ENCODE measurements around the gene RTN4. TPM values are rescaled to one million over a fixed set of nuclear protein-coding genes. Genes with fewer than 3 reads are reported as not detected.

Gene RTN4
- total RNA-seq, 1 donor from 2014 or later = 819 TPM

- H3K27ac Mint-ChIP-seq (ENCODE audit: unreplicated experiment) = no peak overlapping the region
- H3K9me3 Mint-ChIP-seq (ENCODE audit: low read depth) = no peaks in the 10 kb centered on the region
- no peaks in the 10 kb centered on the region for H3K27me3 Mint-ChIP-seq (ENCODE audit: low read depth)
- H3K36me3 Mint-ChIP-seq (ENCODE audit: low read depth) = no peaks in the 10 kb centered on the region
- no peak overlapping the region for H3K4me3 Mint-ChIP-seq (ENCODE audit: unreplicated experiment)
- no peak for TF ChIP-seq CTCF (IDR thresholded peaks at IDR 0.05)
- H3K4me1 Mint-ChIP-seq (ENCODE audit: low read depth) = peaks cover 23% of the 10 kb centered on the region
- DNase-seq (ENCODE audit: low spot score) = no peak
These were observed 100.8 kb downstream of the RTN4 start for GRCh38 chr2:54949431-54949830.

- no peak overlapping the region for H3K27ac Mint-ChIP-seq (ENCODE audit: unreplicated experiment)
- H3K4me1 Mint-ChIP-seq (ENCODE audit: low read depth) = peaks cover 19% of the 10 kb centered on the region
- TF ChIP-seq CTCF (IDR thresholded peaks at IDR 0.05) = no peak
- H3K27me3 Mint-ChIP-seq (ENCODE audit: low read depth) = no peaks in the 10 kb centered on the region
- no peaks in the 10 kb centered on the region for H3K36me3 Mint-ChIP-seq (ENCODE audit: low read depth)
- no peaks in the 10 kb centered on the region for H3K9me3 Mint-ChIP-seq (ENCODE audit: low read depth)
- no peak overlapping the region for H3K4me3 Mint-ChIP-seq (ENCODE audit: unreplicated experiment)
- no peak for DNase-seq (ENCODE audit: low spot score)
These were observed 102.1 kb downstream of the RTN4 start for GRCh38 chr2:54948120-54948519.

- TF ChIP-seq CTCF (IDR thresholded peaks at IDR 0.05) = no peak
- H3K4me1 Mint-ChIP-seq (ENCODE audit: low read depth) = peaks cover 15% of the 10 kb centered on the region
These were observed 102.6 kb downstream of the RTN4 start for GRCh38 chr2:54947646-54948045.

GRCh38 chr2:54947136-54947535 lies 103.1 kb downstream of the RTN4 start:
- Mint-ChIP-seq H3K4me3 (ENCODE audit: unreplicated experiment) (no peak overlapping the region), H3K27ac (ENCODE audit: unreplicated experiment) (no peak overlapping the region), H3K27me3 (ENCODE audit: low read depth) (no peaks in the 10 kb centered on the region), H3K4me1 (ENCODE audit: low read depth) (peaks cover 12% of the 10 kb centered on the region), H3K9me3 (ENCODE audit: low read depth) (no peaks in the 10 kb centered on the region), H3K36me3 (ENCODE audit: low read depth) (no peaks in the 10 kb centered on the region)
- DNase-seq (ENCODE audit: low spot score) = no peak
- no peak for TF ChIP-seq CTCF (IDR thresholded peaks at IDR 0.05)

More at GRCh38 chr2:54947646-54948045, 102.6 kb downstream of the RTN4 start:
- Mint-ChIP-seq H3K27ac (ENCODE audit: unreplicated experiment) (no peak overlapping the region), H3K9me3 (ENCODE audit: low read depth) (no peaks in the 10 kb centered on the region), H3K27me3 (ENCODE audit: low read depth) (no peaks in the 10 kb centered on the region), H3K4me3 (ENCODE audit: unreplicated experiment) (no peak overlapping the region), H3K36me3 (ENCODE audit: low read depth) (no peaks in the 10 kb centered on the region)
- no peak for DNase-seq (ENCODE audit: low spot score)

- DNase-seq (ENCODE audit: low spot score) = no peak
- TF ChIP-seq CTCF (IDR thresholded peaks at IDR 0.05) = no peak
- H3K9me3 Mint-ChIP-seq (ENCODE audit: low read depth) = no peaks in the 10 kb centered on the region
- no peaks in the 10 kb centered on the region for H3K27me3 Mint-ChIP-seq (ENCODE audit: low read depth)
- H3K4me1 Mint-ChIP-seq (ENCODE audit: low read depth) = peaks cover 12% of the 10 kb centered on the region
- H3K36me3 Mint-ChIP-seq (ENCODE audit: low read depth) = no peaks in the 10 kb centered on the region
- H3K27ac Mint-ChIP-seq (ENCODE audit: unreplicated experiment) = peak overlapping the region; percentile 53
- no peak overlapping the region for H3K4me3 Mint-ChIP-seq (ENCODE audit: unreplicated experiment)
These were observed 103.9 kb downstream of the RTN4 start for GRCh38 chr2:54946220-54946805.

All from chondrocyte (in vitro differentiated cells).